Left colon (tissue), 2 donors: ENCODE measurements around the gene RANGAP1. TPM values are rescaled to one million over a fixed set of nuclear protein-coding genes. Genes with fewer than 3 reads are reported as not detected.
"Not testable (repeated sequence)": the region's sequence is repeated elsewhere in the genome, so short reads cannot be mapped to it uniquely, and the experiment has no call there.

Experiments
- ATAC-seq: fragments of 200-7000 bp; cut with Tn5 transposase; one replicate; pipeline ENCODE4 v1.9.1; 2020; ENCODE audit warnings: mild to moderate bottlenecking, moderate library complexity
- DNase-seq, 2 donors: peaks; one replicate each; pipeline ENCODE4 v3.0.0-alpha.2; 2020
- intact Hi-C, 2 donors: fragments of 100-400 bp; cut with DNase I in 1 of 2; cut with micrococcal nuclease in 1 of 2; formaldehyde crosslinking; loops; one replicate each; pipeline versions ENCODE4 v1.11.2 to v1.14.0; 2022; cut with DNase I, micrococcal nuclease
- total RNA-seq, 2 donors: library from RNA; stranded (reverse); fragmentation: NEBNext Ultra II Directional; extraction: Animal tissue kit (Norgen Biotek cat#: 25700); gene quantifications; one replicate each; pipeline ENCODE4 v1.2.1, GENCODE V29; 2021
- donor health status: DM: no; HTN: no; CAD: no.
- donor health status: DM: yes; HTN: yes; CAD: no.

The RANGAP1 gene
- total RNA-seq, 2 donors from 2014 or later, result 28.4 to 35.1 TPM

DNA sequence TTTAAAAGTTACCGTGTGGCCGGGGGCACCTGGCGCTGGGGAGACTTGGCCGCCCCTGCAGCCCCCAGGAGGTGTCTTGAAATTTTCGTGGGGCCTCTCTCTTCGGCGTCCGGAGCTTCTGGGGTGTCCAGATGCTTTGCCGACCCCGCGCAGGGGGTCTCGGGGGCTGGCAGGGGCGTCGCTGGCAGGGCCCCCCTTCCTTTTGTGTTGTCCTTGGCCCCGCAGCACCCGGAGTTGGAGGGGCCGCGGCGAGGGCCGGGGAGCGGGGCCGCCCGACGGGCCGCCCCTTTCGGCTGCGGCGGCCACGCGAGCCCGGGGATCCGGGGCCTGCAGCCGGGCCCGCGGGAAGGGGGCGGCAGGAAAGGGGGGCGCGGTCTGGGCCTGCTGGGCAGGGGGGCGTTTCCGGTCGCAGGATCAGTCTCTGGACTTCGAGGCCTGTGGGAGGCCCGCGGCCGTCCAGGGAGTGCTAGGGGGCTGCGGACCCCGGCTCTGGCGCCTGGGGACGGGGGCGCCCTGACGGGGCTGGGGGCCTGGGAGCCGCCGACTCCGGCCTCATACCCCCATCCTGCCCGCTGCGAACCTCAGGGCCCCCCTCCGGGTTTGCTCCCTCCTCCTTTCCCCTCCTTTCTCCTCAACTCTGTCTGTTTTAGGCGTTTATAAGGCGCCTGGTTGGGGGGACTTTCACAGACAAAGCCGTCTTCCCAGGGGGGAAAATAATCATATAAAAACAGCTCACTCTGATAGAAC lies 16.2 kb upstream of the RANGAP1 start:
- peak; percentile 19 for ATAC-seq
- DNase-seq, result no peak
- intact Hi-C loops, result no loop called here

DNA sequence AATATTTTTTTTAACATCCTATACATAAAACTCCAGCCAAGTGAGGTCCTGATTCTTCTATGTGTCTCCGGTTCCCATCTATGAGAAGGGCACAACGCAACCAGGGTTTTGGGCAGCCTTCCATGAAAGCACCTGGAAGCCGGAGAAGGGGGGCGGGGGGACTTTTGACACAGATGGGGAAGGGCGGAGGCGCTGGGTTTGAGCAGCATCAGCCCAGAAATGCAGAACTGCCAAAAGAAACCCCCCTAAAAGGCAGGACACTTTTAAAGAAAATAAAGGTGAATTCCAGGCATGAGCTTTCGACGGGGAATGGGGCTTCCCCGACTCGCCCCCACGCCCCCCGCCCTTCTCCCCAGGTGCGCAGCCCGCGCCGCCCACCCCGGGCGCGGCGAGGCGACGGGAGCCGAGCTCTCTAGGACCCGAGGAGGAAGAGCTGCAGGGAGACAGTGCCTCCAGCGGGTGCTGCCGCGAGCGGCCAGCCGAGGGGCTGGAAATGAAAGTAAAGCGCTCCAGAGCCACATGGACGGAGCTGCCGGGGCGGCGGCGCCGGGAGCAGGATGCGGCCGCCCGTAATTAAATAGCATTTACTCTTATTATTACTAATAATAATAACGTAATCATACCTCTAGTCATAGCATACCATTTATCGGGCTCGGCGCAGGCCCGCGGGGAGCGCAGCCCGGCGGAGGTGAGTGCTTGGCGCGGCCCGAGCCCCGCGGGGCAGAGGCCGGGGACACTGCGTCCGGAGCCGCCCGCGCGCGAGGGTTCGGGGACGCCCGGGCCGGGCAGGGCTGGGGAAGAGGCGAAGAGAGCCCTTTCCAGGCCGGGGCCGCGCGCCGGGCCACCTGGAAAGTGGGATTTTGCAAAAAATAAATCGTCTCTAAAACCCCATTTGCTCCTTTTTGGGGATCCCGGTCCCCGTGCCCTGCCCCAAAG lies 15.4 kb upstream of the RANGAP1 start, which contains the start of gene ZC3H7B:
Gene ZC3H7B (plus strand): TSS at position 441 of the 936 bp plus-strand sequence. CDS start 19,136 bp downstream, outside the sequence.
- intact Hi-C loops, result no loop called here
- peak; percentile 83 for DNase-seq
- peak; percentile 97 for ATAC-seq

GRCh38 chr22:41300661-41301060 lies 14.7 kb upstream of the RANGAP1 start:
- DNase-seq, result no peak
- ATAC-seq, result peak; percentile 18
- intact Hi-C loops, result no loop called here

- ATAC-seq (no peak), DNase-seq (no peak)
- intact Hi-C loops, result no loop called here
Observed at GRCh38 chr22:41296826-41297667, 11.1 kb upstream of the RANGAP1 start.

- DNase-seq, ATAC-seq, intact Hi-C loops: not testable (repeated sequence)
Observed at GRCh38 chr22:41294816-41295215, 8.8 kb upstream of the RANGAP1 start.

GRCh38 chr22:41290262-41291221 lies 4.6 kb upstream of the RANGAP1 start:
- DNase-seq (no peak), ATAC-seq (no peak)
- intact Hi-C loops, result no loop called here

- no peak for DNase-seq
- intact Hi-C loops, result no loop called here
- no peak for ATAC-seq
Observed at GRCh38 chr22:41289671-41290070, 3.7 kb upstream of the RANGAP1 start.

GRCh38 chr22:41288245-41288946 lies 2.4 kb upstream of the RANGAP1 start:
- DNase-seq, result peak; percentile 23 to 50
- peak; percentile 52 for ATAC-seq
- intact Hi-C loops, result no loop called here

- ATAC-seq (peak; percentile 11), DNase-seq (peak in 1 of 2 donors; percentile 63)
- intact Hi-C loops, result no loop called here
Observed at GRCh38 chr22:41286639-41287091, 678 bp upstream of the RANGAP1 start.

DNA sequence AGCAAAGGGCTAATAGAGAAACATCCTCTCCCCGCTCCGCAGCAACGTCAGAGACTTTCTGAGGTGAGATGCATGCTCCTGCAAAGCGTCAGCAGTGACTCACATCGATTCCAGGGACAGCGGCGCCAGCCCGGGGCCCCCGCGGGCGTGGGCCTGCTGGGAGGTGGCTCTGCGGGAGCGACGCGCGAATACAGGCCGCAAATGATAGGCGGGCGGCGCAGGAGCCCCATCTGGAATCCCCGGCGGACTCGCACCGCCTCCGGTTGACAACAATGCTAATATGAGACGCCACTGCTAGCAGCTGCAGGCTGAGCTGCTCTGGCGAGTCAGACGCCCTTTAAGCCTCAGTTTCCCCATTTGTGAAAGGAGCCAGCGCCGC lies 557 bp downstream of the RANGAP1 start:
- ATAC-seq, result peak; percentile 48
- peak; percentile 65 to 71 for DNase-seq
- intact Hi-C loops, result no loop called here

- ATAC-seq (no peak), DNase-seq (no peak)
- intact Hi-C loops, result no loop called here
Observed at GRCh38 chr22:41284465-41284864, 1.5 kb downstream of the RANGAP1 start.

DNA sequence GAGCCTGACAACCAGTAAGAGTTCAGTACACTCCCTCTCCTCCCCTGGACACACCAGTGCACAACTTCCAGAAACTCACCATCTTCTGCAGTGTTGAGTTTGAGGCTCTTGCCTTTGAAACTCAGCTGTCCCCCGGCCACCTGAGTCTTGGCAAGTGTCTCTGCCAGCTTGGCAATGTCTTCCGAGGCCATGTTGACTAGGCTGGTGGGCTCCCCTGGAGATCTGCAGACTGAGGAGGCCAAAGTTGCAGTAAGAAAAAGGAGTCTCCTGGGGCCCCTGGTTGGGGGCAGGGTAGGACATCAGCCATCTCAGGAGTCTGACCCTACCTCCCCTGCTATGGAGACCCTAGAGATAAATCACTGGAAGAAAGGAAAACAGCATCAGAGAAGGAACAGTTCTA lies 5.1 kb downstream of the RANGAP1 start:
- no peak for DNase-seq
- intact Hi-C loops, result no loop called here
- no peak for ATAC-seq

GRCh38 chr22:41280065-41280464 lies 5.9 kb downstream of the RANGAP1 start:
- no peak for ATAC-seq
- intact Hi-C loops, result no loop called here
- no peak for DNase-seq

DNA sequence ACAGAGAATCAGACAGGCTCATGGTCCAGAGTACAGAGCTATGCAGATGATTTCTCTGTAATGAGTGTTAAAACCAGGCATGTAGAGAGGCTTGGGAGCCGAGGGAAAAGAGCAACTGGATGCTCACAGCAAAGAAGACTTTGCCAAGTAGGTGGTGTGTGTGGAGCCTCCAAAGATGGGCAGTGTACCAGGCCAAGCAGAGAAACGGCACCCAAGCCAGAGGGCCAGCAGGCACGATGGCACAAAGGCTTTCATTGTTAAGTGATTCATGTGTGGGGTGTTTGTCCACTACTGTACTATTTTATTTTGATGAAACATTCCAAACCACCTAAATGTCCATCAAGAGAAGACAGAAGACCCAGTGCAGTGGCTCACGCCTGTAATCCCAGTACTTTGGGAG lies 11.1 kb downstream of the RANGAP1 start:
- ATAC-seq, result no peak
- intact Hi-C loops, result no loop called here
- DNase-seq, result no peak

DNA sequence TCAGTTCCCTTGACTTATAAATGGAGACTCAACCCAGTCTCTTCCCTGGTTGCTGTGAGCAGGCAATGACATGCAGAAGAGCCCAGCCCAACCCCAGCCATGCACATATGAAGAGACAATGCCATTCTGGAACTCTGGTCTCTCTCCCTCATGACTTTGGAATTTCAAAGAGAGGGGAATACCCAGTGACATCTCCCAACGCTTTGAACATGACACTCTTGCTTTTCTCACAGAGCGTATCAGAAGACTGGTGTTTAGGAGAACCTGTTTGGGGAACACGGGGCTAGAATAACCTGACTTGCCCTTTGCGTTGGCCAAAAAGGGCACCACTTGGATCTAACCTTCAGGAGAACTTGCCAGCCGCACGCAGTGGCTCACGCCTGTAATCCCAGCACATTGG lies 12.9 kb downstream of the RANGAP1 start:
- intact Hi-C loops, result no loop called here
- DNase-seq, result no peak
- no peak for ATAC-seq

GRCh38 chr22:41271787-41272186 lies 14.2 kb downstream of the RANGAP1 start:
- DNase-seq (no peak), ATAC-seq (no peak)
- intact Hi-C loops, result no loop called here

DNA sequence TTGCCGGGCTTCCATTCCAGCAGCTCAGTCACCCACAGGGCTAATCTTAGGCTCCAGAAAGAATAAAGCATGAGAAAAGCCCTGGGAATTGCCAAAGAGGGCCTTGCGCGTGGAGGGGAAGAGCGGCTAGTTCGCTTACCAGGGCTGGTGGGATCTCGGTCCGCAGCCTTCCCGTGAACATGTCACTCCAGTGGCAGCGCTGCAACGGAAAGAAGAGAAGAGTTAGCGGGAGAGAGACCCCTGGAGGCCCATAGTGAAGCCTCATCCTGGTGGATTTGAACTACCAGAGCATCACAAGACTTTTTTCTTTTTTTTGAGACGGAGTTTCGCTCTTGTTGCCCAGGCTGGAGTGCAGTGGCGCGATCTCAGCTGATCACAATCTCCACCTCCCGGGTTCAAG lies 18.0 kb downstream of the RANGAP1 start:
- ATAC-seq (no peak), DNase-seq (no peak)
- intact Hi-C loops, result no loop called here
